GM18858 (cell line): ENCODE measurements around the gene SAMMSON.
A peak's percentile ranks its signal among the peaks of the same experiment; 100 is the strongest.

Experiments
- ATAC-seq: cut with Tn5 transposase; IDR thresholded peaks from one replicate; pipeline ENCODE4 v1.9.1; 2021; ENCODE audit not compliant: unreplicated experiment

Gene SAMMSON

DNA sequence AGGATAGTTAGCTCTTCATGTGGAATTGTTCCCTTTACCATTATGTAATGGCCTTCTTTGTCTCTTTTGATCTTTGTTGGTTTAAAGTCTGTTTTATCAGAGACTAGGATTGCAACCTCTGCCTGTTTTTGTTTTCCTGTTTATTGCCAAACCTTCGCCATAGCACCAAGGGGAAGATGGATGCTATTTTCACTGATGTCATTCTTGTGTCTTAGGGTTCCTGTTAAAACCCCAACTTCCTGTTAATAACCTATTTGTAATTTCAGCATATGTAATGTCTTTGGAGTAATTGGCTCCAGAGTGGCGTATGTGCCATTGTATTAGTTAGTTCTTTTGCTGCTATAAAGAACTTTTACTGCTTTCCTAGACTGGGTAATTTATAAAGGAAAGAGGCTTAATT is 10.8 kb downstream of the SAMMSON start:
- ATAC-seq: no peak

DNA sequence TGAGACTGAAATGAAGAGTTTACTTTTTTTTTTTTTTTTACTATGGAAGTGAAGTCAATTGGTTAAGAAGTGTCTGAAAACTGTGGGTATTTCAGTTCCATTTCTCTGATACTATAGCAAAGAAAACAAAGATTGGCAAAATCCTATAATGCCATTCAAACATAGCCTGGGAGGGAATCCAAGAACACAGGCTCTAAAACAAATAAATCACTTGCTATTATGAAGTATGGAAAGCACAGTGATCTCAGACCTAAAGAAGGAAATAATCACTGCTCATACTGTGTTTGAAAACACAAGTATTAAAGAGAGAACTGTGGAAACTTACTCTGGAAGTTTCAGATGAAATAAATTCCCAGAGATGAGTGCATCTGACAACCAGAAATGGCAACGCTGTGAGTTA is 12.0 kb downstream of the SAMMSON start:
- no peak for ATAC-seq

DNA sequence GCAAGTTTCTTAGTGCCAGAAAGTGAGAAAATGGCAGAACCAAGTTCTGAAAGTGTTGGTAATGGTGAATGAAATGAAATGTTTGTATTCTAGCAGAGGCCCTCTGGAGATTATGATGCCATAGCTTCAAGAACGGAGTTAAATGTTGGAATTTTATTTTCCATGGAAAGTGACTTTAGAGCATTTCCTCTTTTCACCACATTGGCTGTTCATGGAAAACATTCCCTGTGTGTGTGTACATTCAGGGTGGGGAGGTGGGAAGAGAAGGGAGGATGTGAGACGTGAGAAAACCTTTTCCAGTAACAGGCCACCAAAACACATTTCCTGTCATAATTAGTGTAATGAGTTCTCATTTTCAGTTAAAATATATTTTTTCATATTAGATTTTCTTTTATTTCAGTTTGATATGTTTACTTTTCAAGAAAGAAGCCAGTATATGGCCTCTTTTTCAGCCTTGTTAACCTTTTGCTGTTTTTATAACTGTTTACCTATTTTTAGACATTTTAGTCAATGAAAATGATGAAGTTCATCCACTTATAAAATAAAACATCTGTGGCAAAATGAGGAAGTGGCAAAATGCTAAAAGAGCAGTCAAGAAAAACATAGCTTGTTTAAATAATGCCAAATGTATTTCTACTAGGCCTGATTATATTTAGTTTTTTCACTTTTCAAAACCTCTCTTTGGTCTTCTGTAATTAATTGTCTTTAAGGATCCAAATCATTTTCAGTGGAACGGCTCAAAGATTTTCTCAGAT is 21.6 kb downstream of the SAMMSON start:
- ATAC-seq: no peak

DNA sequence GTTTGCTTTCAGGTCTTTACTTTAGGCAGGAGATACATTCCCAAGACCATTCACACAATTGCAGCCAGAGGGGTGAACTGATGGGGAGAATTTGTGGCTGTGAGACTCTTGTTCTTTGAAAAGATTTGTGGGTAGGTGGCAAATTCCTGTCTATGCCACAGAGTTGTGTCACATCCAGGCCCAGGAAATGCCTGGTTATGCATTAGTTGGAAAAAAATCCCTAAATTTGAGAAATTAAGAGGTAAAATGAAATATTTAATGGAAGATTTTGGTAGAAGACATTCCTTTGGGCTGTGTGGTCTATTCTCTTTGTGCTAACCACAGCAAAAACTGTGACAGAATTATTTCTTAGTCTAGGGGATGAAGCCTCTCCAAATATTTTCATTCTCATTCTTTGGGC is 28.8 kb downstream of the SAMMSON start:
- no peak for ATAC-seq

DNA sequence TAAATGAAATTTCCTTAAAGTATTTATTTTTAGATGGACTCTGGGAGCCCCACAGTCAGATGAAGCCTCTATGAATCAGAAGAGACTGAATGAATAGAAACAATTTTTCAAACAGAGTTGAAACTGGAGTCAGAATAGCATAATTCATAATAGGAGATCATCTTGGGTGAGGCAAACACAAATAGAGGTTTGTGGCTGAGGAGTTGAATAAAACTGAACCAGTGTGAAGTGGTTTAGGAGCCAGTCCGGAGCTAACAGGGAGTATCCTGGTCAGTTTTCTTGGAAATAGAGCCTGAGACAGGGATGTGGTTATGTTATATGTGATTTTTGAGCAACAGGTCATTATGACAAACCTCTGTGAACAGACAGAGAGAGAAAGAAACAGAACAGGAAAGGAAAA is 39.2 kb downstream of the SAMMSON start:
- ATAC-seq: no peak

DNA sequence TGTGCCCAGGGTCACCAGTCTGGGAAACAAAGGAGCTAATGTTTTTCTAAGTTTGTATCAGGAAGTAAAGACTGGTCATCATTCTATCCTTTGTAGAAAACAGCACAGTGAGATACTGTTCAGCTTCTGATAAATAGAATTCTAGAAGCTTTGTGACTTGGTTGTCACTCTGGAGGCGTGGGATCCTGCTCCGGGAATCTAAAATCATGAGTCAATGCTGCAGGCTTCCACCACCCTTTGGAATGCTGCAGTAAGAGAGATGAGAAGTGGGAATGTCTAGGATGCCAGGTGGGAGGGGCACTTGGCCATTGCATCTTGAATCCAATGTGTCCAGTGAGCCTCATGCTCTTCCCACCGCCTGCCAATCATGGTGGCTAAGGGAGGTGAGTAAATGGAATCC is 40.9 kb downstream of the SAMMSON start:
- ATAC-seq: no peak

DNA sequence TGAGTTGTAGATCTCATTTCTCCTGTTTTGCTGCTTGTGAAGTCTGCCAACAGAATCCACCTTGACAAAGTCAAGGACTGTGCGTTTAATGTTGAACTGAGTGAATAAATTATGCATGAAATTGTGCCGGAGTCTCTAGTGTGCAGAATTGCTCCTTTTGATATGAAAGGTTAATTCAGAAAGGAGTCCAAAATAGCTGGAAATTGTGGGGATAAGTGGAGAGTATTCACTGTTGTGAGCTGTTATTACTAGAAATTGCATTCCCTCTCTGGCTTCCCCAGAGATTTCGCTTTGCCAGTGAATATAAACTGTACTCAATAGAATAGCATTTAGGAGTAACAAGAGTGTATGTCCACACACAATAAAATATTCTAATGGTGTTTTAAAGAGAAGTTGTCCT is 43.1 kb downstream of the SAMMSON start:
- no peak for ATAC-seq

DNA sequence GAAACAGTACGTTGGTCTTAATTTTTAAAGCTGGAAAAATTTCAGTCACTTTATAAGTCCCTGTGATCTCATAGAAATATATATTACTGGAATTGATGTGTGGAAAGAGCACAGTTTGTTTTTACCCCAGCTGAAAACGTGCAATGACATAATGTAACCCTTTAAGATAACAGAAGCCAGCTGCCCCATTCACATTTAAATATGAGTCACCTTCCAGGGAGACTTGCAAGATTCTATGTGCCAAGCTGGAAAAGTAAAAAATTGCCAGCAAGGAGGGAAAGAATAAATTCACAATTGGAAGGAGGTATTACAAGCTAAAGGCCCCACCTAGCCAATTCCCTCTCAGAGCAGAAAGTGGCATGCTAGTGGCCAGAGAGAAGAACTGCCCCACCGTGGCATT is 50.2 kb downstream of the SAMMSON start:
- ATAC-seq: no peak

DNA sequence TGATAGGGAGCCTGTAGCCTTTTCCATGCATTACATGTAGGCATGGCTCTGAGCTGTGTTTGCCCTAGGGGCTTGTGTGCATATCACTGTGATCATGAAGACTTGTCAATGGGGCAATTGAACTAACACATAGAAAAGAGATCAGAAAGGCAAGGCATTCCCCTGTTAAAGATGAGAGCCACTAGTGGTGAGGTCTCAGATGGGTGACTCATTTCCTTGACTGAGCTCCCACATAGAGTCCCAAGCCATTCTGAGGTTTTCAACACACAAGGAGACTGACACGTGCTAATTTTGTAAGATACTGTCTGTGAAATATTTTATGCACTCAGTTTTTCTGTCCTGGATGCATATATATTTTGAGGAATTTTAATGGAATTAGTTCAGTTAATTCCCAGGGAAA is 53.8 kb downstream of the SAMMSON start:
- no peak for ATAC-seq

DNA sequence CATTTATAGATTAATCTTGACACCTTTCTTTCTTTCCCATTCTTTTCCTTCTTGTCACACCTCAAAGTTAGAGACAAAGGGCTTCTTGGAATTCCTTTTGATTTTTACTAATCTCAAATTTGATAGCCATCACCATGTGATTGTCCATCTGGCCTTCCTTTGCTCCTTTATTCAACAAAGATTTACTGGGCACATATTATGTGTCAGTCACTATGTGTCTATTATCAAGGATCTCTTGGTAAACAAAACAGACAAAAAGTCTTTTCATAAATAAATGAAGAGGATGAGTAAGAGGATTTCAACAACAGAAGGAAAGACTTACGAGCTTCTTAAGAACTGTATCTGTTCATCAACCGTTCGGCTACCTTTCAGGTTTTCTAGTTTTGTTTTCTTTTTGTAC is 56.5 kb downstream of the SAMMSON start:
- ATAC-seq: no peak

DNA sequence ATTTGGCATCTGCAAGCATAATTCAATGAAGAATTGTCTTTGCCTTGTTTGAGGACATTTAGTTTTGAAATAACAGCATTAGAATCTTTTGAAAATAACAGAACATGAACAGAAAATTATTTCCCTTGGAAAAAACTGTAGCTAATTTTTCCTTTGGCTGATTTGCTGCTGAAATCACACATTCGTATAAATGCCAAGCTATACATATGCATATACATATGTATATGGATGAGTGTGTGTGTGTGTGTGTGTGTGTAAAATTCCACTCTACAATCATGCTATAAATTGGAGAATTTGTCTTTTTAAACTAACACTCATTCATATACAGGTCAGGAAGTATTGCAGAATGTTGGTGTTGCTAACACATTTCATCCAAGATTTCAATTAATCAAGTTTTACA is 57.9 kb downstream of the SAMMSON start:
- ATAC-seq: no peak

DNA sequence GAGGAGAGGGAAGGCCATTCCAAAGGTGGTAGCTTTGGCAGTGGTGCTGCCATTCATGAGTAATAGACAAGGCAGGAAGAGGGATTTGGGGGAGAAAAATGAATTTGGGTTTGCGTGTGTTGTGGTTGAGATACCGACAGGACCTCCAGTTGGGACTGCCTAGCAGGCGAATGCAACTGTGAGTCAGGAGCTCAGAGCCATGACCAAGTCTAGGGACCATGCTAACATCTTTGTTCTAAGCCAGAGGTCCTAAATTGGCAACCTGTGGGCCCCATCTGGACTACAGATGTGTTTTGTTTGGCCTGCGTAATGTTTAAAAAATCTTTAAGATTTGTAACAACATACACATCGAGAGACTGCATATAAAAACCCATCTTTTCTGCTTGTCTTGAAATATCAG is 61.6 kb downstream of the SAMMSON start:
- no peak for ATAC-seq

DNA sequence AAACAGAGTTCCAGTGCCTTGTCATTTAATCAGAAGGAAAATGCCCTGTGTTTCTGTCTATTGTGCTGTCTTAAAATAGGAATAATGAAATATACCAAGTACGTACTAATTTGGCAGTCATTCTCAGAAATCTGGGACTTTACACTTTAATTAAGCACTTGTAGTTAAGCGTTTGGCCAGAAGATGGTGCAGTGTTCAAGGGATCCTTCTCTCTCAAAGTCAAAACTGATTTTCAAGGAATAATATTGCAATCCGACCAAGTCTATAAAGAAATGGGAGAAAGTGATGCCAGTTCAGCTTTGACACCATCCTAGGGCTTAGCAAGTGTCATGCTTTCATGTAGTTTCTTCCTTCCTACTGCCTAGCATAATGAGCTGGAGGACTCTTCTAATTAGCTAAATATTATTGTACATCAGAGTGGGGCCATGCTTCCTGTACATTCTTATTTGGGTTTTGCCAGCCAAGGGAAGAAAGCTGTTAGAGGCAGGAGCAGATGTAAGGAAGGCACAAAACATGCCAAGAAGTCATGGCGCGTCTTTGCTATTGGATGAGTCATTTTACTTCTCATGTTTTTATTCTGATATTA is 64.8 kb downstream of the SAMMSON start:
- peak; percentile 75 for ATAC-seq

DNA sequence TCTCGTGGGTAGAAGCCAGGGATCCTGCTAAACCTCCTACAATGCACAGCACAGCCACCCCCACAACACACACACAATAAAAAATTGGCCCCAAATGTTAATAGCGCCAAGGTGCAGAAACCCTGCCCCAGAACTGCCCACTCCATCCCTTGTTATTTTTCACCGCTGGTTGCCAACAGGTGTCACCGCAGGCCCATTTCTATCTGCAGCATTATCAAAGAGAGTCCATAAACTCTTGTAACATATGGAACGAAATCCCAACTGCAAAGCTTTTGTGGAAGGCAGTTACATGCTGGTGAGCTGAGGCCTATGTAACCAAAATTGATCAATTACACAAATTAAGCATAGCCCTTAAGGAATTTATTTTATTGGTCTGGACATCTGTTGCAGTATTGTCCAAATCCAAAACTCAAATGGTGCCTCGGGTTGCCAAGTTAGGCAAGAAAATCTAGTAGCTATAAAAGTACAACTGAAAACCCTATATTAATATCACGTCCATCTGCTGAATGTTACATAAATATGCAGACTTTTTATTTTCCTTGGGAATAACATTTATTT is 66.2 kb downstream of the SAMMSON start:
- ATAC-seq: no peak

DNA sequence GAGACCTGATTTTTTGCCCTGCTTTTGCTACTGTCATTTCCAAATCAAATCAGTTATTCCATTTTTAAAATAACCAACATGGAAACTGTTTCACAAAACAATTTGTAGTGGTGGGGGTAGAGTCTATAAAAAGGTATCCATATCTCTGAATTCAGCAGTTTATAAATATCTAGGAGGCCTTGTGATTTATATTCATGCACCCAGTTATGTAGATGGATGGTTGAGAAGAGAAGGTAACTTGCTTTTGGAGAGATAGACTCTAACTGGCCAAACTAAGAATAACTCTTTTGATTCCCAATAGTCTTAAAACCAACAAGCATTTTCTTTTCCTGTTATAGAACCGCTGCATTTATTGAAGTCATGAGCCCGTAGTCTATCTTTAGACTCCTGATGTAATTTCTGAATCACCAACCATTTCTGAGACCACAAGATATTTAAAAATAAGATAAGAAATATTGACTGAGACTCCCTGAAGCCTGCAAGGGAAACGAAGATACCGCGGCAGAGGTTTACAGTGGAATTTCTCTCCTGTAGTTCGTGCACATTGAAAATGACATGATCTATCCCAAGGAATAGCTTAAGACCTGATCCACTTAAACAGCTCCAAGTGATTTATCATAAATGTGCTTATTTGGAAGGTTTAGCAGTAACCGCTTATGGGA is 68.5 kb downstream of the SAMMSON start:
- ATAC-seq: no peak

DNA sequence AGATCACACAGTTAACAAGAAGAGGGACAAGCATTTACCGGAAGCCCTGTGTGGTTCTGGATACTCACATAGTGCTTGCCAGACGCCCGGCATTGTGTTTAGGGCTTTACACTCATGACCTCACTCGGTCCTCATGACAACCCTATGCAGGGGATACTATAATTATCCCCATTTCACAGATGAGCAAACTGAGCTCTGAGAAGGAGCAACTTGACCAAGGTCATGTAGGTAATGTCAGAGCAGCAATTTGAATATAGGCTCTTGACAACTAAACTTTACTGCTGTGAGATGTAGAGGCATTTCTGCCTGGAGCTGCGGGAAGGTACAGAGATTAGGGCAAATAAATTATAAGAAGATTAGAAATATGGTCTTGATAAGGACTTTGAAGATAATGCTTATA is 70.0 kb downstream of the SAMMSON start:
- no peak for ATAC-seq

DNA sequence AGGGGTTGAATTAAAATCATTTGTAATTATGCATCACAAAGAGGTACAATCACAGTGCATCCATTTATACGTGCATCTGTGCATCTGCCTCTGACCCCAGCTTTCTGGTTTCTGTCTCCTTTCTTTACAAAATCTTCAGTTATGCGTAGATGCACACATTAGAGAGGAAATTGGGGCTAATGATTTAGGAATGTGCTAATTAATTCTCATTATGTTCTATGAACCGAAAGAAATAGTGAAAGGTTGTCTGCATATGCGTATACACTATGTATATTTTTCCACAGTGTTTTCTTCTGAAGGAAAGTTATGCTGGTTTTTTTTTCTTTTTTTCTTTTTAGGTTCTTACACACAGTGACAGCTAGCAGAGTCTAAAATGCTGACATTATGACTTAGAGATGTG is 71.6 kb downstream of the SAMMSON start:
- ATAC-seq: no peak

DNA sequence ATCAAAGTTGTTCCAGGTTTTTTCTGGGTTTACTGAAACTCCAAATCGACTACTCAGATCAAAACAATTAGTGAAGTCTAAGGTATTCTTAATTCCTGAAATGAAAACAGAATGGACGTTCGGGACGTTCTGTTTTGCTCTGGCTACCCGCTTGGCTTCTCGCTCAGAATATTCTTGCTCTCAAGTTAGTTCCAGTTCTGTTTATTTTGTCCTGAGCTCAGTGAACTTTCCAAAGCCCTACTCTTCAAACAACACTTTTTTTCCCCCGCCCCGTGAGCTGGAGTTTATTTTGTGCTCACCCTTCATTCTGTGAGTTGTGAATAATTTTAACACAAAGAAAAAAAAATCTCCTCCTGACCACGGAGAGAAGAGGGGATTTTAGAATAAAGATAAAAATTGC is 72.6 kb downstream of the SAMMSON start:
- ATAC-seq: no peak

DNA sequence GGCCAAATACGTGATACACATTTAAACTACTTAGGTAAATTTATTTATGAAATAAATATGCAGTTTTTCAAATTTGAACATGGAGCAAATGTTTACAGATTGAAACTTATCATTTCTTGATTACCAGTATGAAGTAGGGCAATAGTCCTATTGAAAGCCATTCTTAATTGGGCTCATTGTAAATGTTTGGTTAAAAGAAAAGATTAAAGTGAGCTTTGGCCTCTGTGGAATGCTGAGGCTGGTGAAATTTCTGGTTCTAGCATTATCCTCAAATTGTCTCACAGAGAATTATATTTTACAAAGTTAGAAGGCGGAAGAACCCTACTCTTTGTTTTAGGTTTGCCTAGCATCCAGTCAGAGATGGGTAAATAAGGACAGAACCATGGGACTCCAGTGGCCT is 73.2 kb downstream of the SAMMSON start:
- ATAC-seq: no peak

DNA sequence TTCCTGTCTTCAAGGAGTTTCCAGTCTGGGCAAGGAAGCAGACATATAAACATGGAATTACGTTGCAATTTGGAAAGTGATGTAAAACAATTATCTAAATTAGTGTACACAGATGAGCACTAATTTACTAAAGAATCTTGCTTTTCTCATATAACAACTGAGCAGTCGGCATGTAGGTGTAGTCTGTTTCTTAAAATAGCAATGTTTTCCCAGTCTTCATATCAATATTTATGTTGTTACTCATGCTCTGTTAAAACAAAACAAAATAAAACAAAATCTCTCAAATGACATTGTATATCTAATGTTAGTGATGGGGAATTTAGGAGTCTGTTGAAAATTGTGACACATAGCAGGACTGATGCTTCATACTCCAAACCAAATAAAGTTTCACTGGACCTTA is 75.6 kb downstream of the SAMMSON start:
- no peak for ATAC-seq

DNA sequence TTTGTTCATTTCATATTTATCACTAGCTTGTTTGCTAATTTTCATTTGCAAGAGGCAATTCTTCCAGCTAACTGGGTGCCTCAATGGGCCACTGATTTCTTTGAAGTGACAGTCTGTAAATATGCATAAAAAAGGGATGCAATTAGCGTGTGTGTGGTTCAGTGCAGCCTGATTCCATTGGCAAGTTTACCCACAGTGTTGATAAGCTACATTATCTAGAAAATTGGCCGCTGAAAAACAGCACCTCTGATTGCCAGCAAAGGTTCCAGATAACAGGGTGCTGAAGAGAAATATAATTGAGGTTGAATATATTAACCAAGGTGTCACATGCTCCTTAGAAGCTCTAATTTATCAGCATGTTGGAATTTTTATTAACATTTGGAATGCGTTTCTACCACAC is 76.9 kb downstream of the SAMMSON start:
- no peak for ATAC-seq

DNA sequence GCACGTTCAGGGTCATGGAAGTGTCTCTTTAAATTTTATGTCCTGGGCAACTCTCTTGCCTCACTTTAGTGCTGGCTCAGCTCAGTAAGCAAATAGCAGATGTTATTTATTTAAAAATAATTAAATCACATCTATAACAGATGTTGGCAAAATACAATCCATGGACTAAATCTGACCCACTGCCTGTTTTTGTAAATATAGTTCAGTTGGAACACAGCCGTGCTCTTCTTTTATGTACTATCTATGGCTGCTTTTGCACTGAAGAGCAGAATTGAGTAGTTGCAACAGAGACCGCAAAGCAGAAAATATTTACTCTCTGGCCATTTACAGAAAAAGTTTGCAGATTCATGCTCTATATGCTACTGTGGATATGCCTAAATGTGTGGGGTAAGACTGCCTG is 79.2 kb downstream of the SAMMSON start:
- no peak for ATAC-seq
